GM03348 (cell line): ENCODE results near the gene SAMD8.

Source experiments
- DNase-seq: peaks from one replicate; pipeline ENCODE4 v3.0.0; 2012; ENCODE audit warnings: low spot score

The SAMD8 gene

DNA sequence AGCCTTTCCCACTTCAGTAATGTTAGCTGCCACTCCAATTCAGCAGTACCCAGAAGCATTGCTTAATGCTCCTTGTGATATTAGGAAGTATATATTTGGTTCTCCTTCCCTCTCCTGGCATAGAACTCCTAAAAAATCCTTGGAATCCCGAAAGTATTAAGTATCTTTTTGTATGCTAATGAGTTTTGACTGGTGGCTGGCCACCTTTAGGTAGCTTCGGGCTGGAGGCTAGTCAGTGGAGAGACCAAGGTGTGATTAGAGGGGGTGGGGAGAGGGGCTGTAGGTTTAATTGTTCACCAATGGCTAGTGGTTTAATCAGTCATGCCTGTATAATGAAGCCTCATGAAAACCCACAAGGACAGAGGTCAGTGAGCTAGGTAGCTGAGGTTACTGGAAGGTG is 112.1 kb downstream of the SAMD8 start:
- no peak for DNase-seq

DNA sequence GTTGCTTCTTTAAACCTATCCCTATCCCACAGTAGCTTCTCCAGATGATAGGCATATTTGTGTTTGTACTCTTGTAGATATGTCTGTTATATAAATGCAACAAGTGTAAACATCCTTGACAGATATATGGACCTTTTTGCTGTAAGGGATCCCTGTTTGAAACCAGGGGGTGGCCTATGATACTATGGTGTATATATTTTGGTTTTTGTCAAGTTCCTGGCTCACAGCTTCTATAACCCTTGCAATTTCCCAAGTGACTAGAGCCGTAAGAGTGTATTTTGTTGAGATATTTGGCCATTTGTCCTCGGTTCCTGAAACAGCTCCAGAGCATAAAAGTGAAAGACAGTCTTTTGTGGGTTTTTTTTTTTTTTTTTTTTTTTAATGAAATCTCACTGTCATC is 114.6 kb downstream of the SAMD8 start:
- DNase-seq = no peak

- DNase-seq = no peak
These were observed 115.2 kb downstream of the SAMD8 start for GRCh38 chr10:75226656-75227055.

DNA sequence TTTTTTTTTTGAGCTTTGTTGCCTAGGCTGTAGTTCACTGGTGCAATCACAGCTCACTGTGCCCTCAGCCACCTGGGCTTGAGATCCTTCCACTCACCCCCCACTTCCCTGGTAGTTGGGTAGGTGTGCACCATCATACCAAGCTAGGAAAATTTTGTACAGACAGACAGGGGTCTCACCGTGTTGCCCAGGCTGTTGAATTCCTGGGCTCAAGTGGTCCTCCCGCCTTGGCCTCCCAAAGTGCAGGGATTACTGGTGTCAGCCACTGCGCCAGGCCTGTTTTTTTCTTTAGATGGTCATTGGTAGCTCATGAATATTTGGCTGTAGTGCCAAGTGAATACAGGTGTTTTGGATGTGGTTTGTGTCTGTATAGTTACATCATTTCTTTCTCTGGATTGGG is 116.8 kb downstream of the SAMD8 start:
- no peak for DNase-seq

GRCh38 chr10:75228834-75229233 is 117.4 kb downstream of the SAMD8 start:
- DNase-seq = no peak

DNA sequence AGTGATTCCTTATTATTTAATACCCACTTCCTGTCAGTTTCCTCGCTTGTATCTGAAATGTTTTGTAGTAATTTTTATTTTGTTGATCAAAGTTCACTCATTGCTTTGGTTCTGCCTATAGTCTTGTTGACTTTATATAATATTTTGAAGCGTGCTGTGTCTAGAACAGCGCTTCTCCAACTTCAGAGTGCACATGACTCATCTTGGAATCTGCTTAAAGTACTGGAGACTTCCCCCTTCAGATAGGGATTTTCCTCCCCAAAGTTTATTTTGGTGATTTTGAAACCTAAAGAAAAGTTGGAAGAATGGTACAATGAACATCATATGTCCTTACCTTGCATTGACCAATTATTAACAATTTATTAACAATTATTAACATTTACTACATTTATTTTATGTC is 118.5 kb downstream of the SAMD8 start:
- no peak for DNase-seq

DNA sequence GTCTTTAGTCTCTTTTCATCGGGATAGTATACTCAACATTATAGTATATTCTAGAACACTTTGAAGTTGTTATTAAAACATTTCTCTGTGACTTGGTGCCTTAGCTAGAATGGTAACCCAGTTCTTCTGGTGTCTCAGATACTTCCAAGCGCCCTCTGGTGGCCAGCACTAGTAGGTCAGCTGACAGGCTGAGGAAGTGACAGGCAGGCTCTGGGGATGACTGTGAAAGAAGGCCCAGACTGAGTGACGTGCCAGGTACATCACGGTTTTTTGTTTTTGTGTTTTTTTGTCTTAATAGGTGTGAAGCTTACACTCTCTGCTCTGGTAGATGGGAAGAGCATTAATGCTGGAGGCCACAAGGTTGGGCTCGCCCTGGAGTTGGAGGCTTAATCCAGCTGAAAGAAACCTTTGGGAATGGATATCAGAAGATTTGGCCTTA is 119.2 kb downstream of the SAMD8 start:
- peak; percentile 83 for DNase-seq
